ENCODE measurements around the gene LTBR.

LTBR gene

DNA sequence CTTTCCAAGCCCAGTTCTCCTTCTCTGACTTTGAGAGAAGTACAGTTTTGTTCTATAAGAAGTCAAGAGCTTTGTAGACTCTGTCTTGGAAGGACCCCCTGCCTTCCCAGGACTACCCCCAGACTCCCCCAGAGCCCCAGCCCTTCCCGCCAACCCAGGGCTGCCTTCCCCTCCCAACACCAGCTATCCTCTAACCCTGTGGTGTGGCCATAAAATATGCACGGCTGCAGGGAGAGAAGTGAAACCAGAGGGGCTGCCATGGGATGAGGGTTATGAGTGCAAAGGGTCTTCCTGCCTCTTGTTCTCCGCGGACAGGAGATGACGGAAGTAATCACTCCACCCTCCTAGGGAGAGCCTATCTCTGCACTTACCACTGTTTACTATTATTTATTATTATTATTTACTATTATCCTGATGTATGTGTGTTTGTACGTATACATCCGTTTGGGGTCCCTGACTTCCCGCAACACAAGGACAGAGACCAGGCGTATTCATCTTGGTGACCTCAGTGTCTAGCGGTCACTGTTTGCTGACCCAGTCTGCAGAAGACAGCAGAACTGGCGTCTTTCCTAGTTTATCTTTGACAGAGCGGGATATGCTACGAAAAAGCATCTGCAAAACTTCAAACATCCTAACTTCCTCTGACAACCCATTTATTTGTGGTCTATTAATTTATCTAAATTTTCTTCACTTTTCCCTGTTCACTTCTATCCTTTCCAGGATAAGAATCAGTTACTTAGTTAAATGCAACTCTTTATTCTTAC, 5.1 kb upstream of the LTBR start:
- no peak for DNase-seq (ENCODE audit: extremely low read depth, insufficient read length)
- no peaks in the 10 kb centered on the region for H3K36me3 ChIP-seq (ENCODE audit: control insufficient read depth, insufficient read depth, low read length)
- H3K4me3 ChIP-seq (replicated peaks; ENCODE audit: low read depth, low read length): no peak overlapping the region
- peaks cover 7% of the 10 kb centered on the region for H3K27me3 ChIP-seq (replicated peaks; ENCODE audit: control insufficient read depth, insufficient read depth, low read length)
- TF ChIP-seq CTCF (IDR thresholded peaks at IDR 0.05; ENCODE audit: insufficient read depth, low read length, poor library complexity, severe bottlenecking): no peak

GRCh38 chr12:6380141-6381121, 3.5 kb upstream of the LTBR start:
- H3K4me3 ChIP-seq (replicated peaks; ENCODE audit: low read depth, low read length): no peak overlapping the region
- H3K27me3 ChIP-seq (replicated peaks; ENCODE audit: control insufficient read depth, insufficient read depth, low read length): peaks cover 6% of the 10 kb centered on the region
- TF ChIP-seq CTCF (IDR thresholded peaks at IDR 0.05; ENCODE audit: insufficient read depth, low read length, poor library complexity, severe bottlenecking): no peak
- H3K36me3 ChIP-seq (ENCODE audit: control insufficient read depth, insufficient read depth, low read length): no peaks in the 10 kb centered on the region
- no peak for DNase-seq (ENCODE audit: extremely low read depth, insufficient read length)

DNA sequence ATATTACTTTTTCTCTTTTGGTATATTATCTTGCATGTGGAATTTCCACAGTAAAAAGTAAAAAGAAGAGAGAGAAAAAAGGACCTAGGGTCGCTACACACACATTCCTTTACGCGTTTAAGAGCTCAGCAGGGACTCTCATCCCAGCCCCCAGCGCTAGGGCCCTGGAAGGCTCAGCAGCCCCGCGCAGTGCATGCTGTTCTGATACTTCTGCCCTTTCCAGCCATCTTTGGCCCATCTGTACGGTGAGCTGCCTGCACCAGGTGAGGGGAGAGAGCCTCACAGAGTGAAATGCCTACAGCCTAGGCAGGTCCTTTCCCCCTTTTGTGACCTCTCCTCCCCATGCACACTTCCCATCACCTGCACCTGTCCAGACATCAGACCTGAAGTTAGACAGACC, 1.6 kb upstream of the LTBR start:
- H3K4me3 ChIP-seq (replicated peaks; ENCODE audit: low read depth, low read length): no peak overlapping the region
- H3K27me3 ChIP-seq (replicated peaks; ENCODE audit: control insufficient read depth, insufficient read depth, low read length): peaks cover 6% of the 10 kb centered on the region
- DNase-seq (ENCODE audit: extremely low read depth, insufficient read length): no peak
- no peak for TF ChIP-seq CTCF (IDR thresholded peaks at IDR 0.05; ENCODE audit: insufficient read depth, low read length, poor library complexity, severe bottlenecking)
- no peaks in the 10 kb centered on the region for H3K36me3 ChIP-seq (ENCODE audit: control insufficient read depth, insufficient read depth, low read length)

GRCh38 chr12:6382982-6383381, 980 bp upstream of the LTBR start:
- TF ChIP-seq CTCF (IDR thresholded peaks at IDR 0.05; ENCODE audit: insufficient read depth, low read length, poor library complexity, severe bottlenecking): no peak
- H3K4me3 ChIP-seq (replicated peaks; ENCODE audit: low read depth, low read length): no peak overlapping the region
- peaks cover 6% of the 10 kb centered on the region for H3K27me3 ChIP-seq (replicated peaks; ENCODE audit: control insufficient read depth, insufficient read depth, low read length)
- no peaks in the 10 kb centered on the region for H3K36me3 ChIP-seq (ENCODE audit: control insufficient read depth, insufficient read depth, low read length)
- DNase-seq (ENCODE audit: extremely low read depth, insufficient read length): no peak

DNA sequence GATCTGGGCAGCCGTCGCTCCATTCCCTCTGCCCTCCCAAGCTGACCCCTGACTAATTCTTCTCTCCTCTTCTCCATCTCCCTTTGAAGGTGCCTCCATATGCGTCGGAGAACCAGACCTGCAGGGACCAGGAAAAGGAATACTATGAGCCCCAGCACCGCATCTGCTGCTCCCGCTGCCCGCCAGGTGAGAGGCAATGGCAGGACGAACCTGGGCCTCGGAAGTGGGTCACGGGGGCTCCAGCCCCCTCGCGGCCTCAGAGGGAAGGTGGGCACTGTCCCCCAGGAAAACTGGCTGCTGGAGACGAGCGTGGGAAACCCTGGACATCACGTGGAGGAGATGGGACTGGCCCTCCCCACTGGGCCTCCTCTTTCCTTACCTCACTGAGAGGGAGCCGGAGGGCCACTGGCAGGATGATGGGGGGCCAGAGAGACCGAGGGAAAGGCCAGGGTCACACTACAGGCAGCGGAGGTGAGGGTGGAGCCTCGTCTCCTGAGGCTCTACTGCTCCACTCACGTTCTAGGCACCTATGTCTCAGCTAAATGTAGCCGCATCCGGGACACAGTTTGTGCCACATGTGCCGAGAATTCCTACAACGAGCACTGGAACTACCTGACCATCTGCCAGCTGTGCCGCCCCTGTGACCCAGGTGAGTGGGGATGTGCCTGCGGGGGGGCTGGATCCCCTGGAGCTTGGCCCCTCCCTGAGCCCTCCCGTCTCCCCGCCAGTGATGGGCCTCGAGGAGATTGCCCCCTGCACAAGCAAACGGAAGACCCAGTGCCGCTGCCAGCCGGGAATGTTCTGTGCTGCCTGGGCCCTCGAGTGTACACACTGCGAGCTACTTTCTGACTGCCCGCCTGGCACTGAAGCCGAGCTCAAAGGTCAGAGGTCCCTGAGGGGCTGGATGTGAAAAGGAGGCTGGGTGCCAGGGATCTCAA, 806 bp downstream of the LTBR start:
- H3K4me3 ChIP-seq (replicated peaks; ENCODE audit: low read depth, low read length): no peak overlapping the region

More for the DNA sequence above, 806 bp downstream of the LTBR start:
- Histone ChIP-seq H3K36me3 (ENCODE audit: control insufficient read depth, insufficient read depth, low read length) (no peaks in the 10 kb centered on the region), H3K27me3 (replicated peaks; ENCODE audit: control insufficient read depth, insufficient read depth, low read length) (peaks cover 6% of the 10 kb centered on the region)
- DNase-seq (ENCODE audit: extremely low read depth, insufficient read length): no peak
- TF ChIP-seq CTCF (IDR thresholded peaks at IDR 0.05; ENCODE audit: insufficient read depth, low read length, poor library complexity, severe bottlenecking): no peak

Data from GM06990 (cell line).